Spleen (tissue), 7 donors: Measurements from ENCODE around the gene SPATC1L.

Experiments used
- CTCF ChIP-seq, 11 experiments: fragments of 200-600 bp in 7 of 11; fragments of 450-650 bp in 4 of 11; sonication (generic) in 4 of 11; IDR thresholded peaks in 8 of 11; conservative IDR thresholded peaks in 3 of 11; 1 replicate in 7 of 11; 2 replicates in 4 of 11; pipeline versions ENCODE4 v1.4.0 to v1.8.0; 2016 to 2021; ENCODE audit warnings: antibody characterized with exemption in 11 of 11, inconsistent platforms in 4 of 11, mild to moderate bottlenecking in 1 of 11
- POLR2A ChIP-seq, 3 donors: fragments of 450-650 bp; IDR thresholded peaks; one replicate each; pipeline ENCODE4 v1.5.1; 2017; ENCODE audit warnings: antibody characterized with exemption in 3 of 3, mild to moderate bottlenecking in 1 of 3
- donor health status: DM: no; HTN: no; CAD: no; lungs with moderate emphysema.
- donor health status: DM: no; HTN: no; CAD: no.
- donor health status: DM: no; HTN: no; CAD: no.

GRCh38 chr21:46213620-46214286 lies 29.5 kb upstream of the SPATC1L start:
- TF ChIP-seq POLR2A (IDR thresholded peaks at IDR 0.05): no peak
- TF ChIP-seq CTCF (IDR thresholded peaks at IDR 0.05 in 8 of 11, conservative IDR thresholded peaks at IDR 0.05 in 3 of 11): no peak
